A549 (cell line): Measurements from ENCODE around the gene CSPG4. TPM values are rescaled to one million over a fixed set of nuclear protein-coding genes. Genes with fewer than 3 reads are reported as not detected.
"Not testable (repeated sequence)": the region's sequence is repeated elsewhere in the genome, so short reads cannot be mapped to it uniquely, and the experiment has no call there.

Source experiments
- ATAC-seq, 2 experiments: fragments of 200-7000 bp in 1 of 2; fragments of >200 bp in 1 of 2; cut with Nextera tagmentation in 1 of 2; cut with Tn5 transposase in 1 of 2; 3 replicates each; pipeline versions ENCODE4 v1.8.0 to v1.9.1; 2018 to 2020; ENCODE audit warnings: mild to moderate bottlenecking in 1 of 2, moderate library complexity in 1 of 2
- CTCF ChIA-PET: fragments of 300-600 bp; sonication (Branson Sonifier 250); formaldehyde crosslinking; extraction: SDS; loops from one replicate; lab custom pipeline; 2021; ENCODE audit warnings: antibody characterized with exemption, inconsistent platforms; lab: Yijun Ruan, JAX
- POLR2A ChIA-PET: fragments of 350-600 bp; formaldehyde crosslinking; extraction: SDS; loops from one replicate; lab custom pipeline; 2021; ENCODE audit warnings: antibody characterized with exemption, inconsistent platforms; lab: Yijun Ruan, JAX
- DNase-seq, 2 experiments: peaks; one replicate each; pipeline versions ENCODE4 v3.0.0 to v3.0.0-alpha.2; 2011 to 2016; ENCODE audit warnings: low read depth in 1 of 2, low spot score in 1 of 2
- FAIRE-seq: peaks from 2 replicates; lab custom pipeline; 2011; peaks lifted over from hg19 to GRCh38; lab: Jason Lieb, UNC
- H3K27ac ChIP-seq, 2 experiments: fragments of >200 bp; sonication (Bioruptor Twin); formaldehyde crosslinking; 3 replicates each; pipeline ENCODE4 v1.5.1; 2016 to 2017
- H3K4me1 ChIP-seq: fragments of >200 bp; sonication (Bioruptor Twin); formaldehyde crosslinking; 3 replicates; pipeline ENCODE4 v1.6.1; 2016
- H3K4me2 ChIP-seq: fragments of >200 bp; sonication (Bioruptor Twin); formaldehyde crosslinking; 3 replicates; pipeline ENCODE4 v1.6.1; 2016
- H3K4me3 ChIP-seq: fragments of >200 bp; sonication (Bioruptor Twin); formaldehyde crosslinking; 3 replicates; pipeline ENCODE4 v1.5.1; 2016
- H3K9me3 ChIP-seq: fragments of >200 bp; sonication (Bioruptor Twin); formaldehyde crosslinking; 3 replicates; pipeline ENCODE4 v1.6.1; 2016
- CBX2 ChIP-seq: fragments of 200-600 bp; sonication (generic); IDR thresholded peaks from 2 replicates; pipeline ENCODE4 v1.6.1; 2016; ENCODE audit warnings: low read depth, mild to moderate bottlenecking, borderline replicate concordance
- EHMT2 ChIP-seq: fragments of 200-600 bp; sonication (generic); IDR thresholded peaks from 2 replicates; pipeline ENCODE4 v1.6.1; 2016; ENCODE audit warnings: antibody characterized with exemption, low read depth, mild to moderate bottlenecking, moderate library complexity
- ELK1 ChIP-seq: fragments of 150-350 bp; IDR thresholded peaks from 2 replicates; pipeline ENCODE4 v1.6.1; 2014; ENCODE audit warnings: low read depth, mild to moderate bottlenecking, low read length
- ESRRA ChIP-seq: fragments of 150-350 bp; IDR thresholded peaks from 2 replicates; pipeline ENCODE4 v1.6.1; 2014; ENCODE audit warnings: mild to moderate bottlenecking, low read length, borderline replicate concordance
- FOSB ChIP-seq: fragments of 250-450 bp; sonication (Bioruptor Pico); IDR thresholded peaks from 2 replicates; pipeline ENCODE4 v1.5.0; 2020; ENCODE audit warnings: mild to moderate bottlenecking, moderate library complexity
- HOXB13 ChIP-seq: fragments of 250-450 bp; sonication (Bioruptor Pico); IDR thresholded peaks from 2 replicates; pipeline ENCODE4 v1.5.0; 2020; ENCODE audit warnings: low read depth, mild to moderate bottlenecking, moderate library complexity
- HOXB5 ChIP-seq: fragments of 250-450 bp; sonication (Bioruptor Pico); IDR thresholded peaks from 2 replicates; pipeline ENCODE4 v1.5.0; 2020; ENCODE audit warnings: mild to moderate bottlenecking, moderate library complexity
- JUNB ChIP-seq: fragments of >200 bp; sonication (Bioruptor Twin); formaldehyde crosslinking; IDR thresholded peaks from 2 replicates; pipeline ENCODE4 v1.6.1; 2016
- MAFK ChIP-seq: fragments of 450-650 bp; IDR thresholded peaks from 2 replicates; pipeline ENCODE4 v1.6.1; 2014; ENCODE audit not compliant: partially characterized antibody
- MYC ChIP-seq: IDR thresholded peaks from 2 replicates; pipeline ENCODE4 v1.6.1; 2012; ENCODE audit warnings: mild to moderate bottlenecking, inconsistent platforms, low read length, improper control_type of control experiment, borderline replicate concordance
- NFE2L2 ChIP-seq: fragments of 150-350 bp; conservative IDR thresholded peaks from 2 replicates; pipeline ENCODE4 v1.6.1; 2014; ENCODE audit warnings: low read length
- NPAS2 ChIP-seq: fragments of 250-450 bp; sonication (Bioruptor Pico); IDR thresholded peaks from 2 replicates; pipeline ENCODE4 v1.8.0; 2022; ENCODE audit warnings: mild to moderate bottlenecking, moderate library complexity, borderline replicate concordance
- NR3C1 ChIP-seq: fragments of >200 bp; sonication (Bioruptor Twin); formaldehyde crosslinking; IDR thresholded peaks from 3 replicates; pipeline ENCODE4 v1.6.1; 2017
- POLR2AphosphoS2 ChIP-seq: conservative IDR thresholded peaks from 2 replicates; pipeline ENCODE4 v1.6.1; 2012; ENCODE audit warnings: low read length, improper control_type of control experiment, inconsistent platforms
- RAD21 ChIP-seq, 2 experiments: fragments of >200 bp in 1 of 2; sonication (Bioruptor Twin) in 1 of 2; formaldehyde crosslinking in 1 of 2; IDR thresholded peaks in 1 of 2; conservative IDR thresholded peaks in 1 of 2; 2 replicates in 1 of 2; 3 replicates in 1 of 2; pipeline ENCODE4 v1.6.1; 2012 to 2018; ENCODE audit warnings: inconsistent platforms in 1 of 2
- RARB ChIP-seq: fragments of 250-450 bp; sonication (Bioruptor Pico); IDR thresholded peaks from 2 replicates; pipeline ENCODE4 v1.8.0; 2021; ENCODE audit warnings: mild to moderate bottlenecking, moderate library complexity
- RCOR1 ChIP-seq: fragments of 150-350 bp; IDR thresholded peaks from 2 replicates; pipeline ENCODE4 v1.6.1; 2014; ENCODE audit warnings: antibody characterized with exemption, low read length, low read depth
- SMC3 ChIP-seq: fragments of >200 bp; sonication (Bioruptor Twin); formaldehyde crosslinking; IDR thresholded peaks from 3 replicates; pipeline ENCODE4 v1.6.1; 2018; ENCODE audit warnings: inconsistent platforms
- TFCP2L1 ChIP-seq: fragments of 250-450 bp; sonication (Bioruptor Pico); IDR thresholded peaks from 2 replicates; pipeline ENCODE4 v1.5.0; 2021; ENCODE audit warnings: mild to moderate bottlenecking
- ZC3H11A ChIP-seq: fragments of 450-650 bp; IDR thresholded peaks from 2 replicates; pipeline ENCODE4 v1.6.1; 2014; ENCODE audit warnings: antibody characterized with exemption, mild to moderate bottlenecking
- ZNF302 ChIP-seq: fragments of 250-450 bp; sonication (Bioruptor Pico); IDR thresholded peaks from 2 replicates; pipeline ENCODE4 v1.9.0; 2021; ENCODE audit warnings: inconsistent platforms, mild to moderate bottlenecking, moderate library complexity
- WGBS: methylation state at CpG from one replicate; pipeline ENCODE4 v1.1.6; 2017; ENCODE audit errors: missing lambda C conversion rate; 5-methylcytosine and 5-hydroxymethylcytosine counted together
- polyA plus RNA-seq, 4 experiments: library from polyadenylated mRNA; depleted of rRNA in 3 of 4; stranded (reverse); fragments of >200 nt; fragmentation: RNase III in 1 of 4; extraction: RNeasy Plus Mini Kit Qiagen cat#74134 plus additional on column Dnase treatment in 1 of 4; gene quantifications; 2 replicates in 3 of 4; 3 replicates in 1 of 4; pipeline ENCODE4 v1.2.3, GENCODE V29; 2011 to 2017
- TF ChIP-seq, protein P1 (sequence below): IDR thresholded peaks from 2 replicates; pipeline ENCODE4 v1.6.1; 2012
- TF ChIP-seq, protein P2 (sequence below): fragments of 450-650 bp; IDR thresholded peaks from 2 replicates; pipeline ENCODE4 v1.6.1; 2014; ENCODE audit warnings: antibody characterized with exemption
- TF ChIP-seq, protein P3 (sequence below): fragments of >200 bp; sonication (Bioruptor Twin); formaldehyde crosslinking; IDR thresholded peaks from 2 replicates; pipeline ENCODE4 v1.6.1; 2016
- TF ChIP-seq, protein P4 (sequence below): fragments of 200-600 bp; sonication (generic); IDR thresholded peaks from 2 replicates; pipeline ENCODE4 v1.6.1; 2016; ENCODE audit warnings: antibody characterized with exemption, mild to moderate bottlenecking, moderate library complexity

CSPG4 gene
- polyA plus RNA-seq, 2 of the 4 experiments (the other 2 are of a cell fraction), result 0.01 to 0.06 TPM

DNA sequence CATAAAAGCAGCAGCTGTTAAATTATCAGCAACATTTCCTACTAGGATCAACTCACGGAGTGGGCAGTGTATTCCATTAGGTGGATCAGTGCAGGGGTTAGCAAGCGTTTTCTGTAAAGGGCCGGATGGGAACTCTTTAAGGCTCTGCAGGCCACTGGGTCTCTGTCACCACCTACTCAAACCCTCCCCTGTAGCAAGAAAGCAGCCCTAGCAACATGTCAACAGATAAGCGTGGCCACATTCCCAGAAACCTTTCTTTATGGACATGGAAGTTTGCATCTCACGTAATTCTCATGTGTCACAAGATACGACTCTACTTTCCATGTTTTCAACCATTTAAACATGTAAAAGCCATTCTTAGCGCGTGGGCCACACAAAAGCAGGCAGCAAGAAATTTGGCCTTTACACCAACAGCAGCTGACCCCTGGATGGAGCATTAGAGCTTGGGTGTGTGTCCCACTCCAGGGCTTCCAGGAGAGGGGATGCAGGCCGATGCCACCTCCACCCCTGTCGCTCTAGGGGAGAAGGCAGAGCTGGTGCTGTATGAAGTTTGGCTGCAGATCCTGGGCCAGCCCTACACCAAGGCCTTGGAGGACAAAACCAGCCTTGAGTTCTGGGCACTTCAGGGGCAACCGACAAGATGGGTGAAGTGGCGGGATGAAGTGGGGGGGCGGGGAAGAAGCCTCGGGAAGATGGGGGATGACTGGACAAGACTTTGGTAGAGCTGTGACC, 48.2 kb upstream of the CSPG4 start:
- CTCF ChIA-PET, result interaction anchor here (0.9 to 3.4 kb wide), 2 partner anchors 28 to 41 kb away, joined by 3 to 15 read pairs; no protein-coding TSS in a partner anchor
- DNase-seq (no peak), ATAC-seq (no peak), FAIRE-seq (no peak)
- no peak overlapping the region for H3K4me2 ChIP-seq
- H3K27ac ChIP-seq, result no peak overlapping the region
- WGBS, result 82% methylated on average over 14 of the region's 14 CpGs
- H3K9me3 ChIP-seq, result no peaks in the 10 kb centered on the region
- H3K4me3 ChIP-seq, result no peak overlapping the region
- POLR2A ChIA-PET, result no interaction called here
- TF ChIP-seq NFE2L2 (no peak), POLR2AphosphoS2 (no peak), RAD21 (conservative IDR thresholded peaks at IDR 0.05 in 1 of 2, IDR thresholded peaks at IDR 0.05 in 1 of 2) (no peak), ZC3H11A (no peak), NR3C1 (no peak), HOXB5 (CRISPR knock-in tag) (no peak), EHMT2 (no peak), MYC (no peak), FOSB (CRISPR knock-in tag) (no peak), RCOR1 (no peak)
- TF ChIP-seq, protein P1, sequence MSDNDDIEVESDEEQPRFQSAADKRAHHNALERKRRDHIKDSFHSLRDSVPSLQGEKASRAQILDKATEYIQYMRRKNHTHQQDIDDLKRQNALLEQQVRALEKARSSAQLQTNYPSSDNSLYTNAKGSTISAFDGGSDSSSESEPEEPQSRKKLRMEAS, result no peak
- TF ChIP-seq, protein P2, sequence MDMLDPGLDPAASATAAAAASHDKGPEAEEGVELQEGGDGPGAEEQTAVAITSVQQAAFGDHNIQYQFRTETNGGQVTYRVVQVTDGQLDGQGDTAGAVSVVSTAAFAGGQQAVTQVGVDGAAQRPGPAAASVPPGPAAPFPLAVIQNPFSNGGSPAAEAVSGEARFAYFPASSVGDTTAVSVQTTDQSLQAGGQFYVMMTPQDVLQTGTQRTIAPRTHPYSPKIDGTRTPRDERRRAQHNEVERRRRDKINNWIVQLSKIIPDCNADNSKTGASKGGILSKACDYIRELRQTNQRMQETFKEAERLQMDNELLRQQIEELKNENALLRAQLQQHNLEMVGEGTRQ, result no peak
- H3K4me1 ChIP-seq, result peaks cover 7% of the 10 kb centered on the region; the same call in 2 of the 3 replicates

DNA sequence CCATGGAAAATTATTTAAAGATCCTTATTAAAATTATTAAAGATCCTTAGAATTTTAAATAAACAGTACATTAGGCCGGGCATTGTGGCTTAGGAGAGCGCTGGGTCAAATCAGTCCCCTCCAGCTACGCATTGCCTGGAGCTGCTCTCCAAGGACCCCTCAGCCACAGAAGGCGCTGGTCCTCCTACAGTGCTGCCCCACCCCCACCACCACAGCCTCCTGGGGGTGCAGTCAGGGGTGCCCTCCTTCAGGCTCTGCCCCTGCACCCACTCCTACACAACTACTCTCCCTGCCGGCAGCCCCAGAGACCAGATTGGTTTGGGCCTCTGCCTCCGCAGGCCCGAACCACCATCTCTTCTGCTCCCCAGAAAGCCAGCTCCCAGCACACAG, 47.5 kb upstream of the CSPG4 start:
- 92% methylated on average over 7 of the region's 7 CpGs for WGBS
- H3K4me2 ChIP-seq, H3K27ac ChIP-seq, H3K4me1 ChIP-seq, H3K9me3 ChIP-seq, FAIRE-seq, DNase-seq, H3K4me3 ChIP-seq, ATAC-seq: not testable (repeated sequence)
- CTCF ChIA-PET, result interaction anchor here (0.7 to 3.4 kb wide), 8 partner anchors 9 to 77 kb away, joined by 3 to 15 read pairs (median 3); no protein-coding TSS in a partner anchor
- POLR2A ChIA-PET, result interaction anchor here (1.2 kb wide), 1 partner anchor 36 kb away, joined by 3 read pairs; a partner anchor contains a TSS

- Histone ChIP-seq H3K4me3 (no peak overlapping the region; the same call in 1 of the 3 replicates), H3K27ac (peak overlapping the region in 1 of 2 experiments; percentile 87; a peak in 2 of 6 replicates), H3K4me2 (peak overlapping the region; percentile 91), H3K9me3 (no peaks in the 10 kb centered on the region), H3K4me1 (peaks cover 7% of the 10 kb centered on the region; the same call in 2 of the 3 replicates)
- POLR2A ChIA-PET, result interaction anchor here (1.2 to 1.4 kb wide), 2 partner anchors 36 to 510 kb away, joined by 3 read pairs; a partner anchor contains a TSS
- 91% methylated on average over 2 of the region's 2 CpGs for WGBS
- CTCF ChIA-PET, result interaction anchor here (0.7 to 3.4 kb wide), 10 partner anchors 9 to 380 kb away, joined by 3 to 15 read pairs (median 3); no protein-coding TSS in a partner anchor
- no peak for FAIRE-seq
- DNase-seq, result no peak
- no peak for ATAC-seq
- TF ChIP-seq HOXB13, result no peak
- TF ChIP-seq ESRRA, result no peak
- no peak for TF ChIP-seq RCOR1
- no peak for TF ChIP-seq NPAS2
- TF ChIP-seq MAFK, result no peak
- TF ChIP-seq ELK1, result no peak
- TF ChIP-seq POLR2AphosphoS2, result no peak
- no peak for TF ChIP-seq CBX2
- no peak for TF ChIP-seq EHMT2
- TF ChIP-seq ZNF302, result no peak
- no peak for TF ChIP-seq MYC
- no peak for TF ChIP-seq SMC3
- TF ChIP-seq TFCP2L1, result no peak
- no peak for TF ChIP-seq JUNB
- TF ChIP-seq, protein P3, sequence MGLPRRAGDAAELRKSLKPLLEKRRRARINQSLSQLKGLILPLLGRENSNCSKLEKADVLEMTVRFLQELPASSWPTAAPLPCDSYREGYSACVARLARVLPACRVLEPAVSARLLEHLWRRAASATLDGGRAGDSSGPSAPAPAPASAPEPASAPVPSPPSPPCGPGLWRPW, result no peak
- TF ChIP-seq RARB (CRISPR knock-in tag), result no peak
- no peak for TF ChIP-seq NR3C1
- TF ChIP-seq, protein P4, sequence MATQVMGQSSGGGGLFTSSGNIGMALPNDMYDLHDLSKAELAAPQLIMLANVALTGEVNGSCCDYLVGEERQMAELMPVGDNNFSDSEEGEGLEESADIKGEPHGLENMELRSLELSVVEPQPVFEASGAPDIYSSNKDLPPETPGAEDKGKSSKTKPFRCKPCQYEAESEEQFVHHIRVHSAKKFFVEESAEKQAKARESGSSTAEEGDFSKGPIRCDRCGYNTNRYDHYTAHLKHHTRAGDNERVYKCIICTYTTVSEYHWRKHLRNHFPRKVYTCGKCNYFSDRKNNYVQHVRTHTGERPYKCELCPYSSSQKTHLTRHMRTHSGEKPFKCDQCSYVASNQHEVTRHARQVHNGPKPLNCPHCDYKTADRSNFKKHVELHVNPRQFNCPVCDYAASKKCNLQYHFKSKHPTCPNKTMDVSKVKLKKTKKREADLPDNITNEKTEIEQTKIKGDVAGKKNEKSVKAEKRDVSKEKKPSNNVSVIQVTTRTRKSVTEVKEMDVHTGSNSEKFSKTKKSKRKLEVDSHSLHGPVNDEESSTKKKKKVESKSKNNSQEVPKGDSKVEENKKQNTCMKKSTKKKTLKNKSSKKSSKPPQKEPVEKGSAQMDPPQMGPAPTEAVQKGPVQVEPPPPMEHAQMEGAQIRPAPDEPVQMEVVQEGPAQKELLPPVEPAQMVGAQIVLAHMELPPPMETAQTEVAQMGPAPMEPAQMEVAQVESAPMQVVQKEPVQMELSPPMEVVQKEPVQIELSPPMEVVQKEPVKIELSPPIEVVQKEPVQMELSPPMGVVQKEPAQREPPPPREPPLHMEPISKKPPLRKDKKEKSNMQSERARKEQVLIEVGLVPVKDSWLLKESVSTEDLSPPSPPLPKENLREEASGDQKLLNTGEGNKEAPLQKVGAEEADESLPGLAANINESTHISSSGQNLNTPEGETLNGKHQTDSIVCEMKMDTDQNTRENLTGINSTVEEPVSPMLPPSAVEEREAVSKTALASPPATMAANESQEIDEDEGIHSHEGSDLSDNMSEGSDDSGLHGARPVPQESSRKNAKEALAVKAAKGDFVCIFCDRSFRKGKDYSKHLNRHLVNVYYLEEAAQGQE, result no peak
Observed at GRCh38 chr15:75759416-75760130, 46.9 kb upstream of the CSPG4 start.
